GM23338 (cell line): ENCODE measurements around the gene RANBP1. TPM values are rescaled to one million over a fixed set of nuclear protein-coding genes. Genes with fewer than 3 reads are reported as not detected.

Experiments used
- ATAC-seq: fragments of 200-7000 bp; cut with Tn5 transposase; 3 replicates; pipeline ENCODE4 v1.9.1; 2020
- DNase-seq: peaks from one replicate; pipeline ENCODE4 v3.0.0-alpha.2; 2015; ENCODE audit warnings: low spot score
- H2AFZ ChIP-seq: fragments of 200-600 bp; sonication (generic); 2 replicates; pipeline ENCODE4 v1.8.0; 2016; ENCODE audit warnings: antibody characterized with exemption, mild to moderate bottlenecking, moderate library complexity
- H3F3A ChIP-seq: fragments of 200-600 bp; sonication (generic); replicated peaks from 2 replicates; pipeline ENCODE4 v1.8.0; 2017; ENCODE audit warnings: antibody characterized with exemption, mixed run types, low read depth
- H3K27ac ChIP-seq: fragments of 200-600 bp; sonication (generic); 2 replicates; pipeline ENCODE4 v1.6.1; 2016; ENCODE audit warnings: low read depth
- H3K27me3 ChIP-seq: fragments of 200-600 bp; sonication (generic); 2 replicates; pipeline ENCODE4 v1.8.0; 2016; ENCODE audit warnings: mild to moderate bottlenecking, mixed run types, moderate library complexity; ENCODE audit not compliant: insufficient read depth
- H3K36me3 ChIP-seq: fragments of 200-600 bp; sonication (generic); 2 replicates; pipeline ENCODE4 v1.8.0; 2016; ENCODE audit warnings: mild to moderate bottlenecking; ENCODE audit not compliant: insufficient read depth
- H3K4me1 ChIP-seq: fragments of 200-600 bp; sonication (generic); 2 replicates; pipeline ENCODE4 v1.8.0; 2016; ENCODE audit warnings: mild to moderate bottlenecking, moderate library complexity; ENCODE audit not compliant: insufficient read depth
- H3K4me2 ChIP-seq: fragments of 200-600 bp; sonication (generic); 2 replicates; pipeline ENCODE4 v1.7.1; 2017; ENCODE audit warnings: mixed run types
- H3K4me3 ChIP-seq: fragments of 200-600 bp; sonication (generic); 2 replicates; pipeline ENCODE4 v1.6.1; 2016; ENCODE audit warnings: mixed run types
- H3K79me2 ChIP-seq: fragments of 200-600 bp; sonication (generic); replicated peaks from 2 replicates; pipeline ENCODE4 v1.8.0; 2017; ENCODE audit warnings: mild to moderate bottlenecking; ENCODE audit not compliant: insufficient read depth
- H3K9me2 ChIP-seq: fragments of 200-600 bp; sonication (generic); 2 replicates; pipeline ENCODE4 v1.8.0; 2017; ENCODE audit not compliant: insufficient read depth
- H4K20me1 ChIP-seq: fragments of 200-600 bp; sonication (generic); replicated peaks from 2 replicates; pipeline ENCODE4 v1.8.0; 2017; ENCODE audit warnings: mild to moderate bottlenecking; ENCODE audit not compliant: insufficient read depth
- H3K27ac Mint-ChIP-seq: 2 replicates; pipeline ENCODE4 v1.8.0; 2020; ENCODE audit warnings: inconsistent platforms, mild to moderate bottlenecking, moderate library complexity, mixed read lengths
- H3K27me3 Mint-ChIP-seq: 3 replicates; pipeline ENCODE4 v1.8.0; 2022; ENCODE audit warnings: low read depth, mild to moderate bottlenecking, moderate library complexity, mixed read lengths, inconsistent platforms; ENCODE audit not compliant: insufficient read depth, poor library complexity
- H3K36me3 Mint-ChIP-seq: 3 replicates; pipeline ENCODE4 v1.8.0; 2021; ENCODE audit warnings: low read depth, mild to moderate bottlenecking, inconsistent platforms, moderate library complexity, mixed read lengths
- H3K4me1 Mint-ChIP-seq: 3 replicates; pipeline ENCODE4 v1.8.0; 2020; ENCODE audit warnings: mild to moderate bottlenecking, inconsistent platforms, mixed read lengths
- H3K4me3 Mint-ChIP-seq: 3 replicates; pipeline ENCODE4 v1.8.0; 2021; ENCODE audit warnings: moderate library complexity, mild to moderate bottlenecking, inconsistent platforms, mixed read lengths
- H3K9me3 Mint-ChIP-seq: 3 replicates; pipeline ENCODE4 v1.8.0; 2020; ENCODE audit warnings: moderate library complexity, mild to moderate bottlenecking, inconsistent platforms, mixed read lengths
- CREB1 ChIP-seq: fragments of 250-450 bp; sonication (Bioruptor Pico); IDR thresholded peaks from 2 replicates; pipeline ENCODE4 v1.5.0; 2020; ENCODE audit warnings: low read depth, mild to moderate bottlenecking, moderate library complexity
- CTCF ChIP-seq, 2 experiments: fragments of 200-600 bp in 1 of 2; sonication (generic) in 1 of 2; conservative IDR thresholded peaks; 2 replicates each; pipeline versions ENCODE4 v1.5.1 to v1.6.1; 2016 to 2017; ENCODE audit warnings: antibody characterized with exemption in 2 of 2, low read depth in 2 of 2, mild to moderate bottlenecking in 2 of 2, moderate library complexity in 1 of 2
- ETS1 ChIP-seq: IDR thresholded peaks from 2 replicates; pipeline ENCODE4 v1.6.1; 2016; ENCODE audit warnings: antibody characterized with exemption
- EZH2 ChIP-seq: fragments of 200-600 bp; sonication (generic); IDR thresholded peaks from one replicate; pipeline ENCODE4 v1.8.0; 2017; ENCODE audit warnings: antibody characterized with exemption, mild to moderate bottlenecking, low read depth; ENCODE audit not compliant: unreplicated experiment
- EZH2phosphoT487 ChIP-seq: fragments of 200-600 bp; sonication (generic); IDR thresholded peaks from one replicate; pipeline ENCODE4 v1.8.1; 2018; ENCODE audit warnings: antibody characterized with exemption; ENCODE audit not compliant: unreplicated experiment
- JUNB ChIP-seq: IDR thresholded peaks from one replicate; pipeline ENCODE4 v1.6.1; 2016; ENCODE audit warnings: antibody characterized with exemption; ENCODE audit not compliant: unreplicated experiment
- NANOG ChIP-seq: IDR thresholded peaks from 2 replicates; pipeline ENCODE4 v1.6.1; 2016; ENCODE audit warnings: antibody characterized with exemption, borderline replicate concordance
- POLR2AphosphoS5 ChIP-seq: IDR thresholded peaks from 2 replicates; pipeline ENCODE4 v1.6.1; 2016; ENCODE audit warnings: antibody characterized with exemption, low read depth
- REST ChIP-seq: IDR thresholded peaks from one replicate; pipeline ENCODE4 v1.6.1; 2018; ENCODE audit warnings: antibody characterized with exemption; ENCODE audit not compliant: unreplicated experiment
- STAT1 ChIP-seq: IDR thresholded peaks from one replicate; pipeline ENCODE4 v1.6.1; 2016; ENCODE audit warnings: antibody characterized with exemption; ENCODE audit not compliant: unreplicated experiment
- ZNF114 ChIP-seq: fragments of 250-450 bp; sonication (Bioruptor Pico); IDR thresholded peaks from 2 replicates; pipeline ENCODE4 v1.5.0; 2020; ENCODE audit warnings: mild to moderate bottlenecking, moderate library complexity
- ZNF331 ChIP-seq: fragments of 250-450 bp; sonication (Bioruptor Pico); IDR thresholded peaks from 2 replicates; pipeline ENCODE4 v1.5.0; 2020; ENCODE audit warnings: low read depth, mild to moderate bottlenecking, moderate library complexity
- ZNF462 ChIP-seq: fragments of 250-450 bp; sonication (Bioruptor Pico); IDR thresholded peaks from 2 replicates; pipeline ENCODE4 v1.5.0; 2020; ENCODE audit warnings: mild to moderate bottlenecking, moderate library complexity
- polyA plus RNA-seq: library from polyadenylated mRNA; unstranded; fragments of >200 nt; fragmentation: Nextera tagmentation; extraction: Ambion mirVana; gene quantifications from 2 replicates; pipeline ENCODE4 v1.2.1, GENCODE V29; 2016
- total RNA-seq: library from RNA; depleted of rRNA; stranded (reverse); fragments of >200 nt; shearing (Covaris generic); gene quantifications from 2 replicates; pipeline ENCODE4 v1.2.3, GENCODE V29; 2014

RANBP1 gene
- total and polyA plus RNA-seq, 2 experiments from 2014 or later = 1,014 to 1,206 TPM

GRCh38 chr22:20169253-20169822 is 53.4 kb downstream of the RANBP1 start:
- Mint-ChIP-seq H3K9me3 (peaks cover under 1% of the 10 kb centered on the region), H3K27ac (no peak overlapping the region), H3K4me1 (no peaks in the 10 kb centered on the region), H3K36me3 (peaks cover 1% of the 10 kb centered on the region; the same call in 1 of the 3 replicates), H3K4me3 (no peak overlapping the region), H3K27me3 (peaks cover 8% of the 10 kb centered on the region)
- no peaks in the 10 kb centered on the region for H3F3A ChIP-seq
- no peaks in the 10 kb centered on the region for H3K36me3 ChIP-seq
- H3K4me2 ChIP-seq = no peak overlapping the region
- ATAC-seq = no peak
- H2AFZ ChIP-seq = no peak overlapping the region
- no peaks in the 10 kb centered on the region for H3K27me3 ChIP-seq
- H3K4me1 ChIP-seq = no peaks in the 10 kb centered on the region
- no peak for DNase-seq
- no peak overlapping the region for H3K4me3 ChIP-seq
- no peak for TF ChIP-seq CREB1 (CRISPR knock-in tag)
- no peak for TF ChIP-seq ZNF331 (CRISPR knock-in tag)
- TF ChIP-seq REST = no peak
- TF ChIP-seq NANOG = no peak
- no peak for TF ChIP-seq ZNF462 (CRISPR knock-in tag)
- TF ChIP-seq STAT1 = no peak
- no peak for TF ChIP-seq ZNF114 (CRISPR knock-in tag)
- TF ChIP-seq CTCF (conservative IDR thresholded peaks at IDR 0.05; ENCODE audit: low read depth in 2 of 2) = no peak
- no peak for TF ChIP-seq EZH2
- TF ChIP-seq JUNB = no peak
- no peak for TF ChIP-seq POLR2AphosphoS5
- TF ChIP-seq EZH2phosphoT487 = no peak
- TF ChIP-seq ETS1 = no peak
- no peak overlapping the region for H3K27ac ChIP-seq
- H3K9me2 ChIP-seq = no peaks in the 10 kb centered on the region
- no peaks in the 10 kb centered on the region for H3K79me2 ChIP-seq
- H4K20me1 ChIP-seq = no peaks in the 10 kb centered on the region
